Gastroesophageal sphincter (tissue), 4 donors: Measurements from ENCODE around the gene STK24. TPM values are rescaled to one million over a fixed set of nuclear protein-coding genes. Genes with fewer than 3 reads are reported as not detected.
A peak's percentile ranks its signal among the peaks of the same experiment; 100 is the strongest.
"Not testable (repeated sequence)": the region's sequence is repeated elsewhere in the genome, so short reads cannot be mapped to it uniquely, and the experiment has no call there.

Experiments
- ATAC-seq: fragments of 150-250 bp; one replicate; pipeline ENCODE4 v1.9.1; 2016; ENCODE audit warnings: mild to moderate bottlenecking, moderate library complexity
- H3K27ac ChIP-seq, 4 donors: fragments of 200-600 bp; sonication (generic) in 3 of 4; 1 replicate in 3 of 4; 2 replicates in 1 of 4; pipeline ENCODE4 v1.5.1; 2016 to 2019
- H3K27me3 ChIP-seq: fragments of 200-600 bp; sonication (generic); one replicate; pipeline ENCODE4 v1.5.1; 2019
- H3K36me3 ChIP-seq, 2 donors: fragments of 200-600 bp; sonication (generic); one replicate each; pipeline ENCODE4 v1.5.1; 2019; ENCODE audit warnings: control low read depth in 1 of 2
- H3K4me1 ChIP-seq, 3 donors: fragments of 200-600 bp; sonication (generic); 1 replicate in 2 of 3; 2 replicates in 1 of 3; pipeline ENCODE4 v1.5.1; 2016 to 2019; ENCODE audit warnings: control low read depth in 2 of 3
- H3K4me3 ChIP-seq, 2 donors: fragments of 200-600 bp; sonication (generic); one replicate each; pipeline ENCODE4 v1.5.1; 2019; ENCODE audit warnings: mild to moderate bottlenecking in 1 of 2, moderate library complexity in 1 of 2
- H3K9me3 ChIP-seq, 3 donors: fragments of 200-600 bp; sonication (generic); one replicate each; pipeline ENCODE4 v1.5.1; 2017 to 2019; ENCODE audit warnings: control low read depth in 2 of 3
- EP300 ChIP-seq: sonication (generic); formaldehyde crosslinking; IDR thresholded peaks from one replicate; pipeline ENCODE4 v1.6.1; 2017; ENCODE audit warnings: antibody characterized with exemption, mild to moderate bottlenecking
- POLR2A ChIP-seq, 2 donors: fragments of 450-650 bp; IDR thresholded peaks; one replicate each; pipeline ENCODE4 v1.6.1; 2017; ENCODE audit warnings: antibody characterized with exemption in 2 of 2, mild to moderate bottlenecking in 2 of 2, moderate library complexity in 1 of 2
- POLR2AphosphoS5 ChIP-seq: sonication (generic); formaldehyde crosslinking; IDR thresholded peaks from one replicate; pipeline ENCODE4 v1.6.1; 2017; ENCODE audit warnings: antibody characterized with exemption
- WGBS, 2 donors: methylation state at CpG; one replicate each; pipeline ENCODE4 v1.1.5; 2018; ENCODE audit warnings: low coverage in 1 of 2; 5-methylcytosine and 5-hydroxymethylcytosine counted together
- total RNA-seq, 4 donors: library from RNA; depleted of rRNA; stranded (reverse); fragments of >200 nt; gene quantifications; one replicate each; pipeline ENCODE4 v1.1.0, GENCODE V29; 2016
- TF ChIP-seq, protein P1 (sequence below), 4 experiments: fragments of 200-600 bp in 2 of 4; fragments of 450-650 bp in 2 of 4; sonication (generic) in 1 of 4; IDR thresholded peaks; one replicate each; pipeline ENCODE4 v1.5.1; 2017 to 2019; ENCODE audit warnings: antibody characterized with exemption in 4 of 4, mild to moderate bottlenecking in 2 of 4, moderate library complexity in 2 of 4

Gene STK24
- total RNA-seq, 4 donors from 2014 or later: 60.2 to 157 (median 102) TPM

DNA sequence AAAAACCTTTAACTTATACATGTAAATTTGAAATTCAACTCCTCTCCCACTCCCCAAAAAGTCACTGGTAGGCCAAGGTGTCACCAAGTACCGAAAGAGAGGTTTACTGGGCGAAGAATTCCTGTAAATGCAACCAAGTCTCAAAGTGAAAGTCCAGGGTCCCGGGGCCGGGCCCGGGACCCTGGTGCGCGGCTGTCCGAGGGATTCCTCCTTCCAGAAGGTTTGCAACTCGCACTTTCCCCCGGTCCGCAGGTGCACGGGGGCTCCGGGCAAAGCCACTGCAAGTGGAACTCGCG lies 1.1 kb downstream of the STK24 start:
- Histone ChIP-seq H3K27me3 (no peaks in the 10 kb centered on the region), H3K4me1 (peaks cover 0 to 62% (median 31%) of the 10 kb centered on the region in 3 donors), H3K4me3 (peak overlapping the region; percentile 94 to 99), H3K9me3 (no peaks in the 10 kb centered on the region), H3K27ac (peak overlapping the region; percentile 97 to 100 (median 98)), H3K36me3 (no peaks in the 10 kb centered on the region)
- no peak for TF ChIP-seq POLR2AphosphoS5
- TF ChIP-seq POLR2A (IDR thresholded peaks at IDR 0.05): no peak
- 0% methylated on average over 3 of the region's 15 CpGs for WGBS, 2 donors
- ATAC-seq: no peak

DNA sequence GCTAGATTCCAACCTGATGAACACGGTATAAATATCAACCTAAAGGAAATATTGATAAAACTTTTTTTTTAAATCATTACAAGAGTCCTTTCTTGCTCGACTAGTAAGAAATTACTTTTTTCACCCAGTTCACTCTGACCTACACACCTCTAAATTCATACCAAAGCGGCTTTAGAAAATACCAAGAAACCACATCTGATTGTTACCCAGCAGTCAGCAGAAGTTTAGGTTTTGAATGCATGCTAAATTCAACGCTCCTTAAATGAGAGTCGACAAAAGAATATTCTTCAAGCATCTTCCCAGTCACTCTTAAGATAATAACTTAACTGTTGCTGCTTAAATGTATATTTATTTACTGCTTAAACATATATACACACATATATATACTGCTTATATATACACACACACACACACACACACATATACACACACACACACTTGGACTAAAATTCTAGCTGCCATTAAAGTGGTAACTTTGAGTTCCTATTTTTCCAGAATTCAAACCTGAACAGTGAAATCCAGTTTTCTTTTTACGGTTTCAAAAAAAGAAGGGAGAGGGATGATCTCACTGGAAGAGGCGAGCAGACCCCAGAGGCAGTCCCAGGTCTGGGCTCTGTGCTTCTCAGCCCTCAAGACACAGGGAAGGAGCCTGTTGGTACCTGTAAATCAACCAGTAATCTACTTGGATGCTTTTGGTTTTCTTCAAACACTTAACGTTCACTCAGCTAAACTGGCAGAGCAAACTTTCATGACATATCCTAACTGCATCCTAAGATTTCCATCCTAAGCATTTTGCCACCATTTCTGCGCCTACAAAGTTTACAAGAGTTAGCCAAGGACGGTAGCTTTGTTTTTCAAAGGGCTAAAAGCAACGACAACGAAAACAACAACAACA lies 1.7 kb downstream of the STK24 start:
- ATAC-seq: no peak
- no peaks in the 10 kb centered on the region for H3K27me3 ChIP-seq
- H3K36me3 ChIP-seq: no peaks in the 10 kb centered on the region
- TF ChIP-seq POLR2A (IDR thresholded peaks at IDR 0.05): no peak
- TF ChIP-seq, protein P1, sequence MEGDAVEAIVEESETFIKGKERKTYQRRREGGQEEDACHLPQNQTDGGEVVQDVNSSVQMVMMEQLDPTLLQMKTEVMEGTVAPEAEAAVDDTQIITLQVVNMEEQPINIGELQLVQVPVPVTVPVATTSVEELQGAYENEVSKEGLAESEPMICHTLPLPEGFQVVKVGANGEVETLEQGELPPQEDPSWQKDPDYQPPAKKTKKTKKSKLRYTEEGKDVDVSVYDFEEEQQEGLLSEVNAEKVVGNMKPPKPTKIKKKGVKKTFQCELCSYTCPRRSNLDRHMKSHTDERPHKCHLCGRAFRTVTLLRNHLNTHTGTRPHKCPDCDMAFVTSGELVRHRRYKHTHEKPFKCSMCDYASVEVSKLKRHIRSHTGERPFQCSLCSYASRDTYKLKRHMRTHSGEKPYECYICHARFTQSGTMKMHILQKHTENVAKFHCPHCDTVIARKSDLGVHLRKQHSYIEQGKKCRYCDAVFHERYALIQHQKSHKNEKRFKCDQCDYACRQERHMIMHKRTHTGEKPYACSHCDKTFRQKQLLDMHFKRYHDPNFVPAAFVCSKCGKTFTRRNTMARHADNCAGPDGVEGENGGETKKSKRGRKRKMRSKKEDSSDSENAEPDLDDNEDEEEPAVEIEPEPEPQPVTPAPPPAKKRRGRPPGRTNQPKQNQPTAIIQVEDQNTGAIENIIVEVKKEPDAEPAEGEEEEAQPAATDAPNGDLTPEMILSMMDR (IDR thresholded peaks at IDR 0.05): no peak
- TF ChIP-seq POLR2AphosphoS5: no peak
- TF ChIP-seq EP300: no peak
- peak overlapping the region; percentile 97 to 100 (median 98) for H3K27ac ChIP-seq
- peak overlapping the region; percentile 94 to 99 for H3K4me3 ChIP-seq
- H3K4me1 ChIP-seq: peaks cover 0 to 68% (median 37%) of the 10 kb centered on the region in 3 donors
- no peaks in the 10 kb centered on the region for H3K9me3 ChIP-seq
- WGBS, 2 donors: 20 to 21% methylated on average over 9 to 12 of the region's 12 CpGs

DNA sequence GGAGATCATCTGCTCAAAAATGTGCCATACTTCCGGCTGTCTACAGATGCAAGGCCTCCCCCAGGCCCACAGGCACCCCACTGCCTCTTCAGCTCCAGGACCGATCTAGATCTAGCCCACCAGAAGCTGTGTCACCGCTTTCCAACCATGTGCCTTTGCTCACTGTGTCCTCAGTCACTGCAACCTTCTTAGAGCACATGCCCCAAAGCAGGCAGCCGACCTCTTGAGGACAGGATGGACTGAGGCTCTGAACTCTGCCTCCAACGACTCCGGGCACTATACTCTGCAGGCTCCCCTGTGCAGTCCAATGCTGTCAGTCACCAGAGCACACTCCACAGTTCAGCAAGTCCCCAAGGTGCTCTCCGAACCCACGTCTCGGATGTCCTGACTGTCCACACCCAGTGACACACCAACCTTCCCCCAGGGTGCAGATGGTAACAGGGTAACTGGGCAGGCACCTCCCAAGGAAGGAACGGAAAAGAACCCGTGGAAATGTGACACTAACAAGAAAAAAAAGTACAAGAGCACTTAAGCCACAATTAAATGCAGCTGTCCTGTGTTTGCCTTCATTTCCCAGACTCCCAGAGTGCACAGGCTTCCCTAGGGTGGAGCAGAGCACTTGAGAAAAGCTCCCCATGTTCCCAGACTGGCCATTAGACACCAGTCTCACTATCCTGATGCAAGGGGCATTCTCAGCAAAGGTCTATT lies 4.8 kb downstream of the STK24 start:
- Histone ChIP-seq H3K4me1 (peaks cover 0 to 81% (median 29%) of the 10 kb centered on the region in 3 donors), H3K4me3 (no peak overlapping the region), H3K9me3 (no peaks in the 10 kb centered on the region), H3K27ac (peak overlapping the region in 3 of 4 donors; percentile 55 to 69 (median 67)), H3K36me3 (no peaks in the 10 kb centered on the region), H3K27me3 (no peaks in the 10 kb centered on the region)
- TF ChIP-seq, protein P1 (IDR thresholded peaks at IDR 0.05): no peak
- ATAC-seq: no peak
- 43 to 55% methylated on average over 2 to 8 of the region's 11 CpGs for WGBS, 2 donors

DNA sequence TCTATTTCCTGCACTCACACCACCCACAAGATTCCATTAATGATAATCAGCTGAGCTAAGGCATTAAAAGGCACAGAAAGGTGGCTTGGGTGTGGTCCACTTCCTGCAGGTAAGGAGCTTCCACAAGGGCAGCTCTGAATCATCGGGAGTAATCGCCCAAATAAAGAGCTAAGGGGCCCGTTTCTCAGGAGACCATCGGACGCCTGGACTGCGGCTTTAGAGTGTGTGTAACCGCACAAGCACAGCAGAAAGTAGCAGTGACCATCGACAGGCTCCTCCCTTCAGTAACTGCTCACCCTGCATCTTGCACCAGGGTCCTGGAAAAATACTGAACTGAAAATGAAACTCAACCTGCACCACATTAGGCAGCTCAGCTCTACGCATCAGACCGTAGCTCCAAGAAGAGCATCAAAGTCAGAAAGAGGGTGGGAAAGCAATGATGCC lies 6.0 kb downstream of the STK24 start:
- Histone ChIP-seq H3K27ac (peak overlapping the region in 3 of 4 donors; percentile 55 to 69 (median 67)), H3K36me3 (no peaks in the 10 kb centered on the region), H3K4me1 (peaks cover 3 to 92% (median 39%) of the 10 kb centered on the region in 3 donors), H3K9me3 (no peaks in the 10 kb centered on the region), H3K4me3 (peak overlapping the region in 1 of 2 donors; percentile 25), H3K27me3 (no peaks in the 10 kb centered on the region)
- peak; percentile 24 for ATAC-seq
- 29% methylated on average over 2 of the region's 10 CpGs; no CpG with 5 or more reads in 1 of the 2 donors for WGBS, 2 donors
- TF ChIP-seq, protein P1 (IDR thresholded peaks at IDR 0.05): no peak
- TF ChIP-seq POLR2AphosphoS5: no peak
- no peak for TF ChIP-seq POLR2A (IDR thresholded peaks at IDR 0.05)
- TF ChIP-seq EP300: no peak

DNA sequence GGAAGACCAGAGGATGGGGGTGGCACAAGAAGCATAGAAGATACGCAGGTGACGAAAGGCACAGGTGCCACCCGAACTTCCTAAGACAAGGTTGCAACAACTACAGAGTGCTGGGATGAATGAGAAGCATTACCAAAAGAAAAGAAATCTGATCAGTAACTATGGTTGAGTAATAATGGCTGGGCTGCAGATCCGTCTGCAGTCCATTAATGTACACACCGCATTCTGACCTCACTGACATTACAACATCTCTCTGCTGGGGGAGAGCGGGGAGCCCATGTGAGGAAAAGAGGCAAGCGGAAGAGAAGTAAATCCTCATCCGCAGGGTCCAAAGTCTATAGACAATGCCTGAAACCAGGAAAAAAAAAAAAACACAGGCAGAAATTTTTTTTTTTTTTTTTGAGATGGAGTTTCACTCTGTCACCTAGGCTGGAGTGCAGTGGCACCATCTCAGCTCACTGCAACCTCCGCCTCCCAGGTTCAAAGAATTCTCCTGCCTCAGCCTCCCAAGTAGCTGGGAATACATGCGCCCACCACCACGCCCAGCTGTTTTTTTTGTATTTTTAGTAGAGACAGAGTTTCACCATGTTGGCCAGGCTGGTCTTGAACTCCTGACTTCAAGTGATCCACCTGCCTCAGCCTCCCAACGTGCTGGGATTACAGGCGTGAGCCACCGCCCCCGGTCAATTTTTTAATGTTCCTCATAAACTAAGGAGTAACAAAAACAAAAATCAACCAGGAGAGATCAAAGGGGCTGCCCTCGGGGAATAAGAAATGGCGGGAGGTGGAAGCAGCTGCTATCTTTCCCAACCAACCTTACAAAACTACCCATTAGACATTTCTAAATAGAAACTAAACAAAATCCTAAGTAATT lies 7.2 kb downstream of the STK24 start:
- not testable (repeated sequence) for H3K4me3 ChIP-seq, ATAC-seq, H3K9me3 ChIP-seq, H3K27me3 ChIP-seq, H3K36me3 ChIP-seq
- H3K4me1 ChIP-seq: peaks cover 3 to 97% (median 47%) of the 10 kb centered on the region in 3 donors
- WGBS, 2 donors: 89 to 90% methylated on average over 11 to 14 of the region's 17 CpGs
- peak overlapping the region in 3 of 4 donors; percentile 55 to 69 (median 67) for H3K27ac ChIP-seq
